CD1c-positive myeloid dendritic cell (primary cell): ENCODE data around the gene MPDZ.

Source experiments
- DNase-seq: peaks from one replicate; pipeline ENCODE4 v3.0.0-alpha.2; 2016; ENCODE audit errors: extremely low spot score

The MPDZ gene

DNA sequence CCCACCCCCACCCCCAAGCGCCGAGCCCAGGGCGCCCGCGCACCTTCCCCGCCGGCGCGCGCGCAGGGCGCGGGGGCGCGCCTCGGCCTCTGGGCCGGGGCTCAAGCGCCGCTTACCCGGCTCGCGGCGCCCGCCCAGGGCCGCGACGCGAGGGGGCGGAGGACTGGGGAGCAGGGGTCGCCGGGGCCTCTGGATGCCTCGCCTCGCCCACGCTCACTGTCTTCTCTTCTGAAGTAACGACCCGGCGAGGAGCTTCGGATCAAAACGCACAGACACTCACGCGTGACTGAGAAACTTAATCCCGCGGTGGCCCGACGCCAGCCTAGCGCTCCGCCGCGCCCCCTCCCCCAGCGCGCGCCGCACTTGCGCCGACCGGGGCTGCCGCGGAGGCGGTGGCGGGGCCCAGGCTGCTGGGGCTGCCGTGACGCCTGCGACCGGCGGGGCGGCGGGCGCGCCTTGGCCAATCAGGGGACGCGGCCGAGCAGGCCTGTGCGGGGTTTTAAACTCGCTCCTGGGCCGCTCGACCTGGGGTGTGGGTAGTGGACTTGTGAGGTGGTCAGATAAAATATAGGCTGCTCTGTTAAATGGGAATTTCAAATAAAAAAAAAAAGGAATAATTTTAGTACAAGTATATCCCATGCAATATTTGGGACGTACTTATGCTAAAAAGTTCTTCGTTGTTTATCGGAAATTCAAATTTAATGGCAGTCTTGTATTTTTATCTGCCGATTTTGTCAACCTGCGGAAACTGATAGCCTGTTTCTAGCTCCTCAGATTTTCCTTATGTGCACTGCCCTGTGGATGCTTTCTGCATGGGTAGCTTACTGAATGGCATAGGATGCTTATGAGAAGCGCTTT is at the start of gene MPDZ:
Gene MPDZ (minus strand): TSS at position 409 of the 858 bp plus-strand sequence. CDS start 29,377 bp downstream, outside the sequence.
- no peak for DNase-seq

DNA sequence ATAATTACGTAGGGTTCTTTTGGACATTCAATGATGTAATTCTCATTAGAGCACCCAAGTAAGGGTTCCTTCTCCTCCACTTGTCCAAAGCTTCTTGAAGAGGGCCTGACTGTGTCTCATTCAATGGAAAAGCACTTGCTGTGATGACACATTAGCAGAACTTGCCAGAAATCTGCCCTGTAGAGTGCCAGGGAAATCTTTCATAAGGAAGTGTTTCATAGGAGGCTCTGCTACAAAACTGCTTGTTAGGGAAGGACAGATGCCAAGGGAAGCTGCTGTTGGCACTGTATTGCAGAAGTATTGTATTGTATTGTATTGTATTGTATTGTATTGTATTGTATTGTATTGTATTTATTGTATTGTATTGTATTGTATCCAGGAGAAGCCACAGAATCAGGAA is 45.5 kb upstream of the MPDZ start:
- no peak for DNase-seq

DNA sequence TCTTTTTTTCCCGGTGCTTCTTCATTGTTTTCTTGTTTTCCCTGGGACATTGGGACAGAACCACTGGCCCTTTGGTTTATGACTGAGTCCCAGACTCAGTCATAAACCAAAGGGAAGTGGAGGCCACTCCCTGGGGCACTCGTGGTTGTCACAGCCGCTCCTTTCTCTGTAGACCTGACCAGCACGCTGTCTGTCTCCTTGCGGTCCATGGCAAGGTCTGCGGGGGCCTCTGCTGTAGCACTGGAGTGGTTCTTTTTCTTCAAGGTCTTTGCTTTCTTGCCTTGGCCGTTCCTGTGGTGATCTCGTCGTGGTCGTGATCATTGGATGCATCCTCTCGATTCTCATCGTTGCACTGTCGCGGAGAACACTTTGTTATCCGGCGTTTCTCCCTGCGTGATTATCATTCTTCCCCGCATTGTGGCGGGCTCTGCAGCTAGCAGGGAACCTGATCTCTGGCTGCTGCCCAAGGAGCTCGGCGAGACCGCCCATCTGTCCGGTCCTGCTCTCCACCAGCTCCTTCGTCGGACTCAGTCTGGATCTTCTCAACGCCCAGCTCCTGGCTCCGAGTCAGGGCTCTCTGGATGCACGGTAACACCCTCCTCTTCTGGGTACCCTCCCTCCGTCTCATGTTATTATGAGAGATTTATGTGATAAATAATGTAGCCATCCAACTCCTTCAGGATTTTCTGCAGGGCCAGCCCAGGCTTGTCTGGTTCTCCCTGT is 43.5 kb upstream of the MPDZ start:
- DNase-seq, result no peak

DNA sequence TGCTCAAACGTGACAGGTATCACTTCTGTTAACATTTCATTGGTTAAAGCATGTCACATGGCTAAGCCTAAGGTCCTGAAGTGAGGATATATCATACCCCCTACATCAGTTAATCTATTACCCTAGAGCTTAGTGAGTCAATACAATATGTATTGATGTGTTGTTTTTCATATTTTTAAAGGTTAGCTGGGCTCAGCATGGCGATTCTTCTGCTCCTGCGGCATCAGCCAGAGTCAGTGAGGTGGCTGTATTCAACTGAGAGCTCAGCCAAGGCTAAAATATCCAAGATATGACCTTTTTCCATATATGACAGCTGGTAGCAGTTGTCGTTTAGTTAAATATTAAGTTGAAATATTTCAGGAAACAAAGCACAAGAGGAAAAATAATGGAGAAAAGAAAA is 38.5 kb upstream of the MPDZ start:
- DNase-seq, result no peak

DNA sequence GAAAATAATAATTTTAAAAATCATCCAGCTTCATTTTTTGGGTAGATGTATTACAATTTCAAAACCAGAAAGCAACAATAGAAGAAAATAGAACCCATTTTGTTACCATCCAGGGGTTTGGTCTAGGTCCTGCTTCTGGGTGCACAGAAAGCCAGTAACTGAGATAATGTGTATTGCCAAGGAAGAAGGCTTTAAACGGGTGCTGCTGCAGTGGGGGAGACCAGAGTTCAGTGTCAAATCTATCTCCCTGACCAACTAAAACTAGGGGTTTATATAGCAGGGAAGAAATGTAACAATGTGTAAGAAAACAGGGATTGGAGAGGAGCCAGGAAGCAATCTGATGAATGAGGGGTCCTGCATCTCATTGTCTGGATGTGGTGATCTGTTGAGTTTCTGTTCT is 17.5 kb upstream of the MPDZ start:
- DNase-seq, result no peak

- DNase-seq, result no peak
These were observed 16.1 kb upstream of the MPDZ start for GRCh38 chr9:13295556-13295955.

GRCh38 chr9:13292782-13293181 is 13.3 kb upstream of the MPDZ start:
- no peak for DNase-seq

- no peak for DNase-seq
These were observed 12.7 kb upstream of the MPDZ start for GRCh38 chr9:13292158-13292557.

- no peak for DNase-seq
These were observed 12.2 kb upstream of the MPDZ start for GRCh38 chr9:13291718-13292117.

DNA sequence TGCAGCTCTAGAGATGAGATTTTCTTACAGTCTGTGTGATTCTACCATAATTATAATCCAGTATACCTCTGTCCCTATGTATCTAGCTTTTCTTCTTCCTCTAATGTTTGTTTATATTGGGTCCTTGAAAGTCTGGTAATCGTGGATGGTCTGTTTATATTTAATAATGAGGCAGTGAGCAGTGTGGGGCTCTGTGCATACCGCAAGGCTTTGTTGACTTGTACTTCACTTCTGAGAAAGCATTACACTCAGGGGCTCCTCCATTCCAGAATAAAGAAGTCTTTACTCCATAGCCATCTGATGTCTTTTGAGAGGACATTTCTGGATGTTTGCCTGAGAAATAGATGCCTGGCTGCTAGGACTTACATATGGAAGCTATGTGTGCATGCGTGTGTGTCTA is 4.5 kb upstream of the MPDZ start:
- no peak for DNase-seq

- no peak for DNase-seq
These were observed 3.5 kb upstream of the MPDZ start for GRCh38 chr9:13282998-13283397.

DNA sequence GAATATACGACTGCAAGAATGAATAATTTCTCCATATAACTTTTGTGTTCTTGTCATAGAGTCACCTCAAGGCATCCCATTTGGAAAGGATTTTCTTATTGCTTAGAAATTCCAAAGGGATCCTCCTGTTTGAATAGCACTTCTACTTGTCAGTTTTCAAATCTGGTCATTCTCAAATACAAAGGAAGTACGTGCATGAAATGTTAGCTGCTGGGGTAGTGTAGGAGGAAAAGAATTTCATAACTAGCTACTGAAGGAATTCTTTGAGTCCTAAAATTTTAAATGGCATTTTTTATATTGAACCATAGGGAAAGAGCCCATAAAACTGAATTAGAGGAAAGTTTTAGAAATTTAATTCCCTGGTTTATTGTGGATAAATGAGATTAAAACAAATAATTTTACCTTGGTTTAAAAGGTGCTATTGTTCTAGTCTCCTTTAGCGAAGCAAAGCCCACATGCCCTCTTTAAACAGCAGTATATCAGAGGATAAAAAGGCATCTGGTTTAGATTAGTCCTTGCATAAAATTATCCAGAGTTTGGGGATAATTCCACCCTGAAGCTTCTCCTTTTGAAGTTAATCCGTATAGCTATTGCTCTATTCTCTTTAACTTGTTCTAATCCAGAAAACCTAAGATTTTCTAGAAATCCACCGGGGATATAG is 2.0 kb upstream of the MPDZ start:
- DNase-seq, result no peak

GRCh38 chr9:13278368-13279246 is 885 bp downstream of the MPDZ start:
- DNase-seq, result no peak

- DNase-seq, result no peak
These were observed 1.5 kb downstream of the MPDZ start for GRCh38 chr9:13278023-13278367.

DNA sequence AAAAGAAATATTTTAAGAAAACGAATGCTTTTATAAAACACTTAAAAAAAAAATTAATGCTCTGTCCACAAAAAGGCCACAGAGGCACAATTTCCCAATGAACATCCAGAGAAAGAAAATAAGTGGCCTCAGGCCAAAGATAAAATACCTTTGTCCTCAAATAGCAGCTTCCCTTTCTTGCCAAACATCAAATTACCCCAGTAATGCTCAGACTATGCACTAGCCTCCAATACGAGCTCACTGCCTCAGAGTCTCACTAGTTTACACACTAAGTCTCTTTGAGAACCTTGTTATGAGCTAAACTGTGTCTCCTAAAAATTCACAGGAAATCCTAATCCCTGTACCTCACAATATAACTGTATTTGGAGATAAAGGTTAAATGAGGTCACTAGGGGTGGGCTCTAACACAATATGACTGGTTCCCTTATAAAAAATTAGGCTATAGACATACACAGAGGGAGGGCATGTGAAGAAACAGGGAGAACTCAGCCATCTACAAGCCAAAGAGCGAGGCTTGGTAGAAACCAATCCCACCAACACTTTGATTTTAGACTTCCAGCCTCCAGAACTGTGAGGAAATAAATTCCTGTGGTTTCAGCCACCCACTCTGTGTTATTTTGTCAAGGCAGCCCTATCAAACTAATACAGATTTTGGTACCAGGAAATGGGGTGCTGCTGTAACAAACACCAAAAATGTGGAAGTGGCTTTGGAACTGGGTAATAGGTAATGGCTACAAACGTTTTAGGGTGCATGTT is 4.4 kb downstream of the MPDZ start:
- DNase-seq, result no peak

DNA sequence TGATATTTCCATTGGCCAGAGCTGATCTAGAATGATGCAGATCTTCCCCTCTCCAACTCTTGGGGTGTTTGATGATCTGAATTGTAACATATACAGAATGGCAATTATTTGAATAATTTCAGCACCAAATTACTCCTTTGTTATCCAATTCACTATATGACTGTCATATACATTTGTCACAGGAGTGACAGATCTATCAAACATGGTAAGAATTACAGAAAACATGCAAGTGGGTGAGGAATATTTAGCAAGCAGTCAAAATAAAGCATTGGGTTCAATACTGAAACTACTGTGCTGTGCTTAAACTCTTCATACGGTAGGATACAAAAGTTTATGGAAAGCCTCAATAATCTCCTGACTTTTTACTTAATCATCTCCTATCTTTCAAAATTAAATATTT is 8.8 kb downstream of the MPDZ start:
- no peak for DNase-seq

DNA sequence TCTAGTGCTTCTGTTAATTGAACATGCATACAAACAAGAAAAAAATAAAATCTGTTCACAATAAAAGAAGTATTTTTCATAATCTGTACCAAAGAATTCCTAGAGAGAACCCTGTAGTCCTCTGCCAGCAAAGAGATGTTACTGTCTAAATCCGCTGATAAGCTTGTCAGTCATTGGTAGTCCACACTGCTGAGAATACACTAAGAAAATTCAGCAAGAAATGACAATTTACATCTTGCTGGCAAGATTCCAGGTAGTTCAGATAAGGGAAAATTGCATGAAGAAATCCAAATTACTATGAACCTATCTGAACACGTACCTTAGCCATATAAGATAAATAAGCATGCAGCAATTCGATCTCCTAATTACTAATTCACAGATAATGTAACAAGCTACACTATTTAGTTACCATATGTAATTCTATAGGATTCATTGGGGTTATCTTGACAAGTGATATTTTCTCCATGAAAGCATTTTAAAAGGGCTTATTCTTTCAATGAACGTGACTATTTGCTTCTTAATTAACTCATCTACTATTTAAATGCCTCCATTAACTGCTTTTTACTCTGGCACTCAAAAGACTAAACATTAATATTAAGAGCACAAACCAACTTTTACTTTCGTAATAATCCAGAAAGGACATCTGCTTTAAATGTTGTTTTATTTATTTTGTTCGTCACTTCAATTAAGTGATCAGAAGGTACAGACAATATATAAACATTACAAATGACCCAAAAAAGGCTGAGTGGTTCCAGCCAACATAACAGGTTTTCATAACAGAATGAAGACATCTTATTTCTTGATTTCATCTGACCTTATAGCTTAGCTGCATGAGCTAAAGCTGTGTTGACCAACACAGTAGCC is 9.7 kb downstream of the MPDZ start:
- no peak for DNase-seq

DNA sequence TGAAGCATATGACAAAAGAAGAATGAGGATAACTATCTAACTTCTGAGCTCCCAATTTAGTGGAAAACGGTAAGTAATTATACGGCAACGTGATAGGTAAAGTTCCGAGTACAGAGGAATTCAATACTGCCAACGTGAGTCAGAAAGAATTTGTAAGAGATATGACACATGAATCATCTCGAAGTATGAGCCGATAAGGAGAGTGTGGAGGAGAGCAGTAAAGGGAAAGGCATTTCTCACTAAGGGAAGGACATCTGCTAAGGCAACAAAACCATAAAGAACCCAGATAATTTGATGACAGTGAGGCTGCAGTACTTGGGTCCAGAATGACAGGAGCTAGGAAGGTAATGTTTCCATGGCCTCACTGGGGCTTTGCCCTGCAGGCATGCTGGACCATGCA is 11.0 kb downstream of the MPDZ start:
- DNase-seq, result no peak

DNA sequence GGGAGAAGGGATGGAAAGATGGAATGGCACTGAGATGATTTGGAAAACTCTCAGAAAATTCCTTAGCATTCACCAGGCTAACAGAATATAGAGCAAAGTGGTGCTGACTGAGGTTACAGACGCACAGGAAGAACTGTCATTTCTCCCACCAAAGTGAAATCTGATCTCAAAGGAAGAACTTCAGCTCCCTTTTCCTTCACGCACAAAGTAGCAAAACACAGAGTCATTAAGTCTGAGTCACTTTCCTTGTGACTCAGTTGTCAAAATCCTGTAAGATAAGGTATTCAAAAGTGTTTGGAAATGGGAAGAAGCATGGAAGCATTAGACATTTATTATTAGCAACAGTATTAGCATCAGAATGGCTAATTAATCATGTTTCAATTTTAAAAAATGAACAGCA is 11.7 kb downstream of the MPDZ start:
- no peak for DNase-seq

DNA sequence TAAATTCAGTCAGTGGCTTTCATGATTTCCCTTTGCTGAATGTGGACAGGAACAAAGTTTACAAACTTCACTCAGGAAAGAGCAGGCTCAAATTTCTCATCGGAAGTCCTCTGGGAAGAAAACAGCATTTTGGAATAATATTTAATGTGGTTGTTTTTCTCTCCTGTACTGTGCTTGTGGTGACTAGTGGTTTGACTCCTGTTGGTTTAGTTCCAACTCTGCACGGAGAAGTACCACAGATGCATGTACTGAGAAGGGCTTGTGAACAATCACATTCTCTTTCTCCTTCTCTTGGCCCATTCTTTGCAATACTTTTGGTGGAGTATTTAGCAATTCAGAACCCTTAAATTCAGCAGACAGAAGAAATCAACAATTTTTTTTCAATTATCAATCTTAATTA is 13.3 kb downstream of the MPDZ start:
- DNase-seq, result no peak
